MCF 10A (cell line): ENCODE data around the gene IL26. TPM values are rescaled to one million over a fixed set of nuclear protein-coding genes. Genes with fewer than 3 reads are reported as not detected.
"Not testable (repeated sequence)": the region's sequence is repeated elsewhere in the genome, so short reads cannot be mapped to it uniquely, and the experiment has no call there.

Experiments
- BruUV-seq: library from RNA; stranded (reverse); fragments of 400-500 nt; replicated peaks from 2 replicates; lab custom pipeline; 2021; lab: Mats Ljungman, UMichigan
- CTCF ChIA-PET: fragments of 300-600 bp; sonication (Branson Sonifier 250); formaldehyde crosslinking; extraction: SDS; loops from one replicate; lab custom pipeline; 2021; ENCODE audit warnings: antibody characterized with exemption, inconsistent platforms; lab: Yijun Ruan, JAX
- POLR2A ChIA-PET: fragments of 300-600, 350-650 bp; sonication (Branson Sonifier 250); formaldehyde crosslinking; extraction: SDS; loops from one replicate; lab custom pipeline; 2020; ENCODE audit warnings: antibody characterized with exemption, inconsistent platforms; lab: Yijun Ruan, JAX
- DNase-seq: peaks from one replicate; pipeline ENCODE4 v3.0.0-alpha.2; 2018; ENCODE audit not compliant: unreplicated experiment
- H3K27ac Mint-ChIP-seq: one replicate; pipeline ENCODE4 v1.8.0; 2022; ENCODE audit warnings: mild to moderate bottlenecking, low read depth, mixed read lengths; ENCODE audit not compliant: unreplicated experiment
- H3K27me3 Mint-ChIP-seq: one replicate; pipeline ENCODE4 v1.8.0; 2022; ENCODE audit warnings: mixed read lengths; ENCODE audit not compliant: insufficient read depth, unreplicated experiment
- H3K36me3 Mint-ChIP-seq: one replicate; pipeline ENCODE4 v1.8.0; 2022; ENCODE audit warnings: mild to moderate bottlenecking, moderate library complexity, mixed read lengths; ENCODE audit not compliant: insufficient read depth, unreplicated experiment
- H3K4me1 Mint-ChIP-seq: one replicate; pipeline ENCODE4 v1.8.0; 2022; ENCODE audit warnings: mixed read lengths; ENCODE audit not compliant: insufficient read depth, unreplicated experiment
- H3K4me3 Mint-ChIP-seq: one replicate; pipeline ENCODE4 v1.8.0; 2022; ENCODE audit warnings: mild to moderate bottlenecking, moderate library complexity, mixed read lengths; ENCODE audit not compliant: unreplicated experiment
- H3K9me3 Mint-ChIP-seq: one replicate; pipeline ENCODE4 v1.8.0; 2022; ENCODE audit warnings: mixed read lengths; ENCODE audit not compliant: unreplicated experiment
- CTCF ChIP-seq: fragments of 200-600 bp; IDR thresholded peaks from one replicate; pipeline ENCODE4 v1.8.0; 2022; ENCODE audit warnings: antibody characterized with exemption, mild to moderate bottlenecking; ENCODE audit not compliant: unreplicated experiment
- intact Hi-C: fragments of 100-400 bp; cut with micrococcal nuclease; formaldehyde crosslinking; loops from 2 replicates; pipeline ENCODE4 v1.14.1; 2022
- total RNA-seq: library from RNA; stranded (reverse); gene quantifications from 2 replicates; pipeline ENCODE4 v1.2.3, GENCODE V29; 2022

Gene IL26
- total RNA-seq, 1 experiment from 2014 or later, result not detected

GRCh38 chr12:68222326-68222725 is 3.3 kb downstream of the IL26 start:
- Mint-ChIP-seq H3K9me3 (no peaks in the 10 kb centered on the region), H3K27ac (no peak overlapping the region), H3K27me3 (peaks cover 16% of the 10 kb centered on the region), H3K4me1 (peaks cover 20% of the 10 kb centered on the region), H3K36me3 (no peaks in the 10 kb centered on the region), H3K4me3 (no peak overlapping the region)
- peak; percentile 24 for DNase-seq
- intact Hi-C loops, result loop anchor here (2.0 to 5.0 kb wide), 3 partner anchors 45 to 866 kb away; no protein-coding TSS in a partner anchor
- TF ChIP-seq CTCF, result no peak
- BruUV-seq, result no TSS peak
- ChIA-PET CTCF (interaction anchor here (0.6 to 5.1 kb wide), 38 partner anchors 8 to 1883 kb away, joined by 3 to 151 read pairs (median 5); partner anchors contain the start of gene MDM1), POLR2A (interaction anchor here (1.0 to 4.4 kb wide), 5 partner anchors 9 to 181 kb away, joined by 3 to 24 read pairs (median 16); no protein-coding TSS in a partner anchor)

GRCh38 chr12:68221497-68221896 is 4.1 kb downstream of the IL26 start:
- BruUV-seq, result no TSS peak

DNA sequence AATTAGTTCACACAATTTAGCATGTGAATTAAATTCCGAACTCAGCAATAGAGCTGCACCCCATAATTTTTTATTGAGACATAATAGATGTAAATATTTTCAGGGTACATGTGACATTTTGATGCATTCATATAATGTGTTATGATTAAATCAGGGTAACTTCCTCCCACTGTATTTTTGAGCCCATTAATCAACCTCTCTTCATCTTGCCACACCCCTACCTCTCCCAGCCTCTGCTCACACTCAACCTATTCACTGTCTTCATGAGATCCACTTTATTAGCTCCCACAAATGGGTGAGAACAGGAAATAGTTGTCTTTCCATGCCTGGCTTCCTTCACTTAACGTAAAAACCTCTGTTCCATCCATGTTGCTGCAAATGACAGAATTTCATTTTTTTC is 14.7 kb downstream of the IL26 start:
- Mint-ChIP-seq H3K4me3 (no peak overlapping the region), H3K27ac (no peak overlapping the region), H3K27me3 (peaks cover 26% of the 10 kb centered on the region), H3K4me1 (no peaks in the 10 kb centered on the region), H3K36me3 (no peaks in the 10 kb centered on the region), H3K9me3 (no peaks in the 10 kb centered on the region)
- BruUV-seq, result no TSS peak
- intact Hi-C loops, result no loop called here
- no peak for DNase-seq
- ChIA-PET POLR2A (no interaction called here), CTCF (no interaction called here)
- TF ChIP-seq CTCF, result no peak

More at GRCh38 chr12:68221497-68221896, 4.1 kb downstream of the IL26 start:
- intact Hi-C loops, result loop anchor here (5.0 kb wide), 2 partner anchors 46 to 446 kb away; no protein-coding TSS in a partner anchor
- CTCF ChIA-PET, result interaction anchor here (0.6 to 5.1 kb wide), 6 partner anchors 13 to 181 kb away, joined by 4 to 151 read pairs (median 11); no protein-coding TSS in a partner anchor
- Mint-ChIP-seq H3K27ac (no peak overlapping the region), H3K4me3 (no peak overlapping the region), H3K9me3 (no peaks in the 10 kb centered on the region), H3K36me3 (no peaks in the 10 kb centered on the region), H3K27me3 (peaks cover 16% of the 10 kb centered on the region), H3K4me1 (peaks cover 20% of the 10 kb centered on the region)
- no peak for DNase-seq
- no peak for TF ChIP-seq CTCF
- POLR2A ChIA-PET, result interaction anchor here (1.0 to 4.4 kb wide), 4 partner anchors 8 to 180 kb away, joined by 3 to 24 read pairs (median 17); no protein-coding TSS in a partner anchor

GRCh38 chr12:68209048-68209728 is 16.4 kb downstream of the IL26 start:
- intact Hi-C loops, POLR2A ChIA-PET, BruUV-seq, H3K36me3 Mint-ChIP-seq, H3K27ac Mint-ChIP-seq, H3K9me3 Mint-ChIP-seq, H3K4me3 Mint-ChIP-seq, H3K4me1 Mint-ChIP-seq, DNase-seq: not testable (repeated sequence)
- CTCF ChIA-PET, result interaction anchor here (0.6 to 0.9 kb wide), 3 partner anchors 13 to 854 kb away, joined by 3 read pairs; no protein-coding TSS in a partner anchor
- H3K27me3 Mint-ChIP-seq, result peaks cover 25% of the 10 kb centered on the region
